HCT116 (cell line): ENCODE results near the gene RNF180.

Experiments
- CTCF ChIP-seq, 3 experiments: fragments of 200-600 bp in 1 of 3; sonication (generic) in 1 of 3; IDR thresholded peaks in 2 of 3; conservative IDR thresholded peaks in 1 of 3; 2 replicates each; pipeline ENCODE4 v1.5.1; 2012 to 2017; ENCODE audit warnings: low read depth in 2 of 3, low read length in 2 of 3, antibody characterized with exemption in 1 of 3, borderline replicate concordance in 1 of 3, control low read depth in 1 of 3, mild to moderate bottlenecking in 1 of 3, mixed read lengths in 1 of 3, mixed run types in 1 of 3, moderate library complexity in 1 of 3; ENCODE audit not compliant: insufficient read depth in 1 of 3
- EGR1 ChIP-seq: IDR thresholded peaks from 2 replicates; pipeline ENCODE4 v1.6.1; 2012; ENCODE audit warnings: low read depth
- EZH2 ChIP-seq: fragments of 200-600 bp; sonication (generic); IDR thresholded peaks from 2 replicates; pipeline ENCODE4 v1.6.1; 2017; ENCODE audit warnings: antibody characterized with exemption, mixed run types
- JUND ChIP-seq: IDR thresholded peaks from 2 replicates; pipeline ENCODE4 v1.6.1; 2012
- POLR2A ChIP-seq: IDR thresholded peaks from 2 replicates; pipeline ENCODE4 v1.7.0; 2011; ENCODE audit warnings: borderline replicate concordance; ENCODE audit not compliant: insufficient read depth, insufficient read length; ENCODE audit errors: extremely low read depth
- SP1 ChIP-seq: IDR thresholded peaks from 2 replicates; pipeline ENCODE4 v1.6.1; 2012; ENCODE audit warnings: low read depth
- ZFX ChIP-seq: fragments of 450-650 bp; IDR thresholded peaks from 2 replicates; pipeline ENCODE4 v1.6.1; 2017

- TF ChIP-seq CTCF (IDR thresholded peaks at IDR 0.05 in 2 of 3, conservative IDR thresholded peaks at IDR 0.05 in 1 of 3; ENCODE audit: borderline replicate concordance in 1 of 3, insufficient read depth in 1 of 3, low read depth in 2 of 3, low read length in 2 of 3), result no peak
- no peak for TF ChIP-seq POLR2A
- no peak for TF ChIP-seq EGR1
- no peak for TF ChIP-seq JUND
- TF ChIP-seq EZH2, result no peak
- TF ChIP-seq SP1, result no peak
- no peak for TF ChIP-seq ZFX
Measured at GRCh38 chr5:64190562-64191306, 25.1 kb downstream of the RNF180 start.
